Neural crest cell (in vitro differentiated cells): ENCODE measurements around the gene TGFB2. TPM values are rescaled to one million over a fixed set of nuclear protein-coding genes. Genes with fewer than 3 reads are reported as not detected.

Experiments used
- DNase-seq: peaks from one replicate; pipeline ENCODE4 v3.0.0; 2021; ENCODE audit warnings: low read depth, mixed read lengths, low spot score
- H3K27ac Mint-ChIP-seq: one replicate; pipeline ENCODE4 v1.8.0; 2021; ENCODE audit warnings: mild to moderate bottlenecking, mixed read lengths; ENCODE audit not compliant: unreplicated experiment
- H3K27me3 Mint-ChIP-seq: 2 replicates; pipeline ENCODE4 v1.8.0; 2021; ENCODE audit warnings: low read depth, mild to moderate bottlenecking, mixed read lengths
- H3K36me3 Mint-ChIP-seq: 2 replicates; pipeline ENCODE4 v1.8.0; 2021; ENCODE audit warnings: low read depth, mild to moderate bottlenecking, mixed read lengths
- H3K4me1 Mint-ChIP-seq: 2 replicates; pipeline ENCODE4 v1.8.0; 2021; ENCODE audit warnings: mixed read lengths
- H3K4me3 Mint-ChIP-seq: one replicate; pipeline ENCODE4 v1.8.0; 2021; ENCODE audit warnings: mild to moderate bottlenecking, mixed read lengths
- H3K9me3 Mint-ChIP-seq: 2 replicates; pipeline ENCODE4 v1.8.0; 2021; ENCODE audit warnings: mixed read lengths
- CTCF ChIP-seq: fragments of 200-600 bp; sonication (generic); conservative IDR thresholded peaks from 2 replicates; pipeline ENCODE4 v1.5.0; 2021; ENCODE audit warnings: antibody characterized with exemption, mild to moderate bottlenecking
- total RNA-seq: library from RNA; stranded (reverse); gene quantifications from 2 replicates; pipeline ENCODE4 v1.2.1, GENCODE V29; 2021

TGFB2 gene
- total RNA-seq, 1 donor from 2014 or later: 11.4 TPM

GRCh38 chr1:218376722-218377121 lies 31.6 kb downstream of the TGFB2 start:
- Mint-ChIP-seq H3K27ac (no peak overlapping the region), H3K4me1 (peaks cover 30% of the 10 kb centered on the region), H3K36me3 (no peaks in the 10 kb centered on the region), H3K4me3 (no peak overlapping the region), H3K27me3 (no peaks in the 10 kb centered on the region), H3K9me3 (no peaks in the 10 kb centered on the region)
- DNase-seq: no peak
- TF ChIP-seq CTCF: no peak

- Mint-ChIP-seq H3K27ac (no peak overlapping the region), H3K27me3 (no peaks in the 10 kb centered on the region), H3K4me3 (no peak overlapping the region), H3K9me3 (no peaks in the 10 kb centered on the region), H3K36me3 (no peaks in the 10 kb centered on the region), H3K4me1 (peaks cover 26% of the 10 kb centered on the region)
- TF ChIP-seq CTCF: no peak
- no peak for DNase-seq
Measured at GRCh38 chr1:218377143-218377660, 32.1 kb downstream of the TGFB2 start.

- Mint-ChIP-seq H3K27ac (no peak overlapping the region), H3K36me3 (no peaks in the 10 kb centered on the region), H3K4me3 (no peak overlapping the region), H3K9me3 (no peaks in the 10 kb centered on the region), H3K27me3 (no peaks in the 10 kb centered on the region), H3K4me1 (peaks cover 8% of the 10 kb centered on the region)
- DNase-seq: no peak
- no peak for TF ChIP-seq CTCF
Measured at GRCh38 chr1:218380125-218380977, 35.2 kb downstream of the TGFB2 start.

- DNase-seq: no peak
- Mint-ChIP-seq H3K4me3 (no peak overlapping the region), H3K4me1 (peaks cover 8% of the 10 kb centered on the region), H3K9me3 (no peaks in the 10 kb centered on the region), H3K36me3 (no peaks in the 10 kb centered on the region), H3K27me3 (no peaks in the 10 kb centered on the region), H3K27ac (no peak overlapping the region)
- no peak for TF ChIP-seq CTCF
Measured at GRCh38 chr1:218382261-218382660, 37.1 kb downstream of the TGFB2 start.

GRCh38 chr1:218383051-218383450 lies 37.9 kb downstream of the TGFB2 start:
- no peaks in the 10 kb centered on the region for H3K9me3 Mint-ChIP-seq
- no peak overlapping the region for H3K27ac Mint-ChIP-seq
- H3K4me3 Mint-ChIP-seq: no peak overlapping the region
- H3K4me1 Mint-ChIP-seq: peaks cover 8% of the 10 kb centered on the region
- no peaks in the 10 kb centered on the region for H3K36me3 Mint-ChIP-seq
- no peaks in the 10 kb centered on the region for H3K27me3 Mint-ChIP-seq
- TF ChIP-seq CTCF: no peak
- no peak for DNase-seq
